ENCODE results near the gene SLC7A9.

DNA sequence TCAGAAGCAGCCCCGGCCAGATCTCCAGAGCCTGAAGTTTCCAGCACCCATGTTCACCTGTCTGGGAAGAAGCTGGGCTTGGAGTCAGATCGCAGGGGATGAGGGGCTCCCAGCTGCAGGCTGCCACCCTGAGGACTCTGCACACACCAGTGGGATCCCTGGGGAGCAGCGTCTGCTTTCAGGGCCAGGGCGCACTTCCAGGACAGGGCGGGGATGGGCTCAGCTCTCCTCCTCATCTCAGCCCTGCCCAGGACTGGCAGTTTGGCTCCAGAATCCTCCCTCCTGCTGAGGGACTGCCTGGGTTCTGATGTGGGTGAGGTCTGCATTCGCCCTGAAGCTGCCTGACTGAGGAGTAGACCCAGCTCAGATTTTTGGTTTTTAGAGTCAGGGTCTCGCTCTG lies 3.5 kb downstream of the SLC7A9 start:
- TF ChIP-seq, protein P1, sequence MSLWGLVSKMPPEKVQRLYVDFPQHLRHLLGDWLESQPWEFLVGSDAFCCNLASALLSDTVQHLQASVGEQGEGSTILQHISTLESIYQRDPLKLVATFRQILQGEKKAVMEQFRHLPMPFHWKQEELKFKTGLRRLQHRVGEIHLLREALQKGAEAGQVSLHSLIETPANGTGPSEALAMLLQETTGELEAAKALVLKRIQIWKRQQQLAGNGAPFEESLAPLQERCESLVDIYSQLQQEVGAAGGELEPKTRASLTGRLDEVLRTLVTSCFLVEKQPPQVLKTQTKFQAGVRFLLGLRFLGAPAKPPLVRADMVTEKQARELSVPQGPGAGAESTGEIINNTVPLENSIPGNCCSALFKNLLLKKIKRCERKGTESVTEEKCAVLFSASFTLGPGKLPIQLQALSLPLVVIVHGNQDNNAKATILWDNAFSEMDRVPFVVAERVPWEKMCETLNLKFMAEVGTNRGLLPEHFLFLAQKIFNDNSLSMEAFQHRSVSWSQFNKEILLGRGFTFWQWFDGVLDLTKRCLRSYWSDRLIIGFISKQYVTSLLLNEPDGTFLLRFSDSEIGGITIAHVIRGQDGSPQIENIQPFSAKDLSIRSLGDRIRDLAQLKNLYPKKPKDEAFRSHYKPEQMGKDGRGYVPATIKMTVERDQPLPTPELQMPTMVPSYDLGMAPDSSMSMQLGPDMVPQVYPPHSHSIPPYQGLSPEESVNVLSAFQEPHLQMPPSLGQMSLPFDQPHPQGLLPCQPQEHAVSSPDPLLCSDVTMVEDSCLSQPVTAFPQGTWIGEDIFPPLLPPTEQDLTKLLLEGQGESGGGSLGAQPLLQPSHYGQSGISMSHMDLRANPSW (CRISPR knock-in tag; conservative IDR thresholded peaks at IDR 0.05; ENCODE audit: low read depth) = no peak
- TF ChIP-seq, protein P2, sequence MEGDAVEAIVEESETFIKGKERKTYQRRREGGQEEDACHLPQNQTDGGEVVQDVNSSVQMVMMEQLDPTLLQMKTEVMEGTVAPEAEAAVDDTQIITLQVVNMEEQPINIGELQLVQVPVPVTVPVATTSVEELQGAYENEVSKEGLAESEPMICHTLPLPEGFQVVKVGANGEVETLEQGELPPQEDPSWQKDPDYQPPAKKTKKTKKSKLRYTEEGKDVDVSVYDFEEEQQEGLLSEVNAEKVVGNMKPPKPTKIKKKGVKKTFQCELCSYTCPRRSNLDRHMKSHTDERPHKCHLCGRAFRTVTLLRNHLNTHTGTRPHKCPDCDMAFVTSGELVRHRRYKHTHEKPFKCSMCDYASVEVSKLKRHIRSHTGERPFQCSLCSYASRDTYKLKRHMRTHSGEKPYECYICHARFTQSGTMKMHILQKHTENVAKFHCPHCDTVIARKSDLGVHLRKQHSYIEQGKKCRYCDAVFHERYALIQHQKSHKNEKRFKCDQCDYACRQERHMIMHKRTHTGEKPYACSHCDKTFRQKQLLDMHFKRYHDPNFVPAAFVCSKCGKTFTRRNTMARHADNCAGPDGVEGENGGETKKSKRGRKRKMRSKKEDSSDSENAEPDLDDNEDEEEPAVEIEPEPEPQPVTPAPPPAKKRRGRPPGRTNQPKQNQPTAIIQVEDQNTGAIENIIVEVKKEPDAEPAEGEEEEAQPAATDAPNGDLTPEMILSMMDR (IDR thresholded peaks at IDR 0.05) = no peak
- TF ChIP-seq CREB1 (CRISPR knock-in tag; IDR thresholded peaks at IDR 0.05) (no peak), CBFB (CRISPR knock-in tag; IDR thresholded peaks at IDR 0.05; ENCODE audit: low read depth) (no peak), MYBL2 (CRISPR knock-in tag; IDR thresholded peaks at IDR 0.05) (no peak)
- TF ChIP-seq, protein P3, sequence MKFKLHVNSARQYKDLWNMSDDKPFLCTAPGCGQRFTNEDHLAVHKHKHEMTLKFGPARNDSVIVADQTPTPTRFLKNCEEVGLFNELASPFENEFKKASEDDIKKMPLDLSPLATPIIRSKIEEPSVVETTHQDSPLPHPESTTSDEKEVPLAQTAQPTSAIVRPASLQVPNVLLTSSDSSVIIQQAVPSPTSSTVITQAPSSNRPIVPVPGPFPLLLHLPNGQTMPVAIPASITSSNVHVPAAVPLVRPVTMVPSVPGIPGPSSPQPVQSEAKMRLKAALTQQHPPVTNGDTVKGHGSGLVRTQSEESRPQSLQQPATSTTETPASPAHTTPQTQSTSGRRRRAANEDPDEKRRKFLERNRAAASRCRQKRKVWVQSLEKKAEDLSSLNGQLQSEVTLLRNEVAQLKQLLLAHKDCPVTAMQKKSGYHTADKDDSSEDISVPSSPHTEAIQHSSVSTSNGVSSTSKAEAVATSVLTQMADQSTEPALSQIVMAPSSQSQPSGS (CRISPR knock-in tag; IDR thresholded peaks at IDR 0.05; ENCODE audit: borderline replicate concordance, low read depth) = no peak

Data from WTC11 (cell line).